Activated naive CD8-positive, alpha-beta T cell treated with anti-CD3 and anti-CD28 coated beads for 36 hours (primary cell): ENCODE measurements around the gene SLC25A17. TPM values are rescaled to one million over a fixed set of nuclear protein-coding genes. Genes with fewer than 3 reads are reported as not detected.
"Not testable (repeated sequence)": the region's sequence is repeated elsewhere in the genome, so short reads cannot be mapped to it uniquely, and the experiment has no call there.

Source experiments
- DNase-seq: peaks from one replicate; pipeline ENCODE4 v3.0.0; 2021
- H3K27ac Mint-ChIP-seq: one replicate; pipeline ENCODE4 v1.8.0; 2022; ENCODE audit warnings: mild to moderate bottlenecking, moderate library complexity, mixed read lengths
- H3K27me3 Mint-ChIP-seq: one replicate; pipeline ENCODE4 v1.8.0; 2022; ENCODE audit warnings: mild to moderate bottlenecking, mixed read lengths
- H3K36me3 Mint-ChIP-seq: one replicate; pipeline ENCODE4 v1.8.0; 2021; ENCODE audit warnings: mild to moderate bottlenecking, mixed read lengths
- H3K4me1 Mint-ChIP-seq: one replicate; pipeline ENCODE4 v1.8.0; 2021; ENCODE audit warnings: mixed read lengths
- H3K4me3 Mint-ChIP-seq: one replicate; pipeline ENCODE4 v1.8.0; 2022; ENCODE audit warnings: mild to moderate bottlenecking, moderate library complexity, mixed read lengths
- H3K9me3 Mint-ChIP-seq: one replicate; pipeline ENCODE4 v1.8.0; 2022; ENCODE audit warnings: mixed read lengths
- total RNA-seq, 2 experiments: library from RNA; stranded (reverse); gene quantifications; one replicate each; pipeline ENCODE4 v1.2.3, GENCODE V29; 2021

Gene SLC25A17
- total RNA-seq, 2 experiments from 2014 or later = 39.0 to 40.6 TPM

GRCh38 chr22:40838486-40838885, 19.3 kb upstream of the SLC25A17 start:
- no peak overlapping the region for H3K4me3 Mint-ChIP-seq
- H3K4me1 Mint-ChIP-seq = peaks cover 14% of the 10 kb centered on the region
- no peak for DNase-seq
- H3K27ac Mint-ChIP-seq = peak overlapping the region; percentile 67
- H3K27me3 Mint-ChIP-seq = no peaks in the 10 kb centered on the region
- H3K36me3 Mint-ChIP-seq = peaks cover 13% of the 10 kb centered on the region
- H3K9me3 Mint-ChIP-seq = no peaks in the 10 kb centered on the region

- Mint-ChIP-seq H3K36me3 (peaks cover 12% of the 10 kb centered on the region), H3K9me3 (no peaks in the 10 kb centered on the region), H3K4me3 (no peak overlapping the region), H3K27ac (no peak overlapping the region), H3K4me1 (peaks cover 5% of the 10 kb centered on the region), H3K27me3 (no peaks in the 10 kb centered on the region)
- no peak for DNase-seq
Observed at GRCh38 chr22:40834619-40835018, 15.5 kb upstream of the SLC25A17 start.

- Mint-ChIP-seq H3K27ac (no peak overlapping the region), H3K27me3 (no peaks in the 10 kb centered on the region), H3K9me3 (no peaks in the 10 kb centered on the region), H3K4me1 (no peaks in the 10 kb centered on the region), H3K36me3 (peaks cover 17% of the 10 kb centered on the region), H3K4me3 (no peak overlapping the region)
- no peak for DNase-seq
Observed at GRCh38 chr22:40829131-40829530, 10.0 kb upstream of the SLC25A17 start.

GRCh38 chr22:40826984-40827741, 8.0 kb upstream of the SLC25A17 start:
- no peak for DNase-seq
- peaks cover 12% of the 10 kb centered on the region for H3K36me3 Mint-ChIP-seq
- no peaks in the 10 kb centered on the region for H3K27me3 Mint-ChIP-seq
- no peak overlapping the region for H3K27ac Mint-ChIP-seq
- H3K4me3 Mint-ChIP-seq = no peak overlapping the region
- H3K9me3 Mint-ChIP-seq = no peaks in the 10 kb centered on the region
- no peaks in the 10 kb centered on the region for H3K4me1 Mint-ChIP-seq

- H3K9me3 Mint-ChIP-seq, H3K4me1 Mint-ChIP-seq, H3K27me3 Mint-ChIP-seq, DNase-seq, H3K4me3 Mint-ChIP-seq, H3K27ac Mint-ChIP-seq: not testable (repeated sequence)
- H3K36me3 Mint-ChIP-seq = peaks cover 12% of the 10 kb centered on the region
Observed at GRCh38 chr22:40826292-40826691, 7.1 kb upstream of the SLC25A17 start.

GRCh38 chr22:40823426-40823825, 4.3 kb upstream of the SLC25A17 start:
- H3K4me1 Mint-ChIP-seq = peaks cover 8% of the 10 kb centered on the region

GRCh38 chr22:40819599-40820140, 524 bp upstream of the SLC25A17 start:
- DNase-seq = no peak
- Mint-ChIP-seq H3K27ac (peak overlapping the region; percentile 73), H3K9me3 (peaks cover 3% of the 10 kb centered on the region), H3K27me3 (no peaks in the 10 kb centered on the region), H3K4me1 (peaks cover 29% of the 10 kb centered on the region), H3K36me3 (peaks cover 26% of the 10 kb centered on the region), H3K4me3 (peak overlapping the region; percentile 88)

More at GRCh38 chr22:40823426-40823825, 4.3 kb upstream of the SLC25A17 start:
- Mint-ChIP-seq H3K4me3 (no peak overlapping the region), H3K9me3 (no peaks in the 10 kb centered on the region), H3K36me3 (peaks cover 5% of the 10 kb centered on the region), H3K27ac (no peak overlapping the region), H3K27me3 (no peaks in the 10 kb centered on the region)
- no peak for DNase-seq

- Mint-ChIP-seq H3K27me3 (no peaks in the 10 kb centered on the region), H3K4me1 (peaks cover 33% of the 10 kb centered on the region), H3K9me3 (peaks cover 3% of the 10 kb centered on the region), H3K27ac (peak overlapping the region; percentile 93), H3K36me3 (peaks cover 31% of the 10 kb centered on the region), H3K4me3 (peak overlapping the region; percentile 88)
- DNase-seq = no peak
Observed at GRCh38 chr22:40818192-40818746, 877 bp downstream of the SLC25A17 start.

GRCh38 chr22:40817737-40818136, 1.4 kb downstream of the SLC25A17 start:
- H3K36me3 Mint-ChIP-seq = peaks cover 31% of the 10 kb centered on the region
- peak overlapping the region; percentile 88 for H3K4me3 Mint-ChIP-seq
- H3K4me1 Mint-ChIP-seq = peaks cover 33% of the 10 kb centered on the region
- no peaks in the 10 kb centered on the region for H3K27me3 Mint-ChIP-seq
- H3K27ac Mint-ChIP-seq = peak overlapping the region; percentile 93
- no peak for DNase-seq
- H3K9me3 Mint-ChIP-seq = peaks cover 3% of the 10 kb centered on the region

- Mint-ChIP-seq H3K4me3 (no peak overlapping the region), H3K27me3 (no peaks in the 10 kb centered on the region), H3K4me1 (peaks cover 41% of the 10 kb centered on the region)
Observed at GRCh38 chr22:40813912-40814315, 5.2 kb downstream of the SLC25A17 start.

GRCh38 chr22:40808018-40808841, 10.9 kb downstream of the SLC25A17 start:
- no peak for DNase-seq
- Mint-ChIP-seq H3K4me1 (peaks cover 17% of the 10 kb centered on the region), H3K36me3 (peaks cover 12% of the 10 kb centered on the region), H3K27ac (no peak overlapping the region), H3K4me3 (no peak overlapping the region), H3K9me3 (no peaks in the 10 kb centered on the region), H3K27me3 (no peaks in the 10 kb centered on the region)

More at GRCh38 chr22:40813912-40814315, 5.2 kb downstream of the SLC25A17 start:
- peaks cover 36% of the 10 kb centered on the region for H3K36me3 Mint-ChIP-seq
- no peak overlapping the region for H3K27ac Mint-ChIP-seq
- no peak for DNase-seq
- H3K9me3 Mint-ChIP-seq = peaks cover 3% of the 10 kb centered on the region

- H3K4me3 Mint-ChIP-seq = no peak overlapping the region
- H3K27ac Mint-ChIP-seq = no peak overlapping the region
- H3K27me3 Mint-ChIP-seq = no peaks in the 10 kb centered on the region
- peaks cover 7% of the 10 kb centered on the region for H3K36me3 Mint-ChIP-seq
- peaks cover 11% of the 10 kb centered on the region for H3K4me1 Mint-ChIP-seq
- DNase-seq = no peak
- no peaks in the 10 kb centered on the region for H3K9me3 Mint-ChIP-seq
Observed at GRCh38 chr22:40806711-40807110, 12.4 kb downstream of the SLC25A17 start.

- H3K27me3 Mint-ChIP-seq = no peaks in the 10 kb centered on the region
- H3K36me3 Mint-ChIP-seq = peaks cover 6% of the 10 kb centered on the region
- no peak overlapping the region for H3K27ac Mint-ChIP-seq
- H3K9me3 Mint-ChIP-seq = no peaks in the 10 kb centered on the region
- no peak for DNase-seq
- peaks cover 7% of the 10 kb centered on the region for H3K4me1 Mint-ChIP-seq
- no peak overlapping the region for H3K4me3 Mint-ChIP-seq
Observed at GRCh38 chr22:40805699-40806203, 13.4 kb downstream of the SLC25A17 start.

GRCh38 chr22:40805239-40805638, 13.9 kb downstream of the SLC25A17 start:
- Mint-ChIP-seq H3K27me3 (no peaks in the 10 kb centered on the region), H3K4me1 (peaks cover 7% of the 10 kb centered on the region), H3K27ac (no peak overlapping the region), H3K9me3 (no peaks in the 10 kb centered on the region), H3K36me3 (peaks cover 6% of the 10 kb centered on the region), H3K4me3 (no peak overlapping the region)
- DNase-seq = no peak

- Mint-ChIP-seq H3K9me3 (no peaks in the 10 kb centered on the region), H3K27ac (no peak overlapping the region), H3K4me3 (no peak overlapping the region), H3K4me1 (peaks cover 4% of the 10 kb centered on the region), H3K27me3 (no peaks in the 10 kb centered on the region), H3K36me3 (peaks cover 7% of the 10 kb centered on the region)
- DNase-seq = no peak
Observed at GRCh38 chr22:40803321-40803720, 15.8 kb downstream of the SLC25A17 start.
